PC-3 (cell line): Measurements from ENCODE around the gene TMEM119. TPM values are rescaled to one million over a fixed set of nuclear protein-coding genes. Genes with fewer than 3 reads are reported as not detected.

Experiments
- ATAC-seq: fragments of 200-7000 bp; cut with Tn5 transposase; 2 replicates; pipeline ENCODE4 v1.9.1; 2020; ENCODE audit warnings: mild to moderate bottlenecking, moderate library complexity
- BruUV-seq: library from RNA; stranded (reverse); fragments of 400-500 nt; replicated peaks from 2 replicates; lab custom pipeline; 2021; lab: Mats Ljungman, UMichigan
- CTCF ChIA-PET: fragments of 300-600 bp; sonication (Branson Sonifier 250); formaldehyde crosslinking; loops from one replicate; lab custom pipeline; 2022; ENCODE audit warnings: antibody characterized with exemption; lab: Charles Lee
- POLR2A ChIA-PET: fragments of 300-600 bp; sonication (Branson Sonifier 250); formaldehyde crosslinking; loops from one replicate; lab custom pipeline; 2022; ENCODE audit warnings: antibody characterized with exemption; ENCODE audit not compliant: unreplicated experiment; lab: Charles Lee
- DNase-seq: peaks from one replicate; pipeline ENCODE4 v3.0.0-alpha.2; 2015
- H2AFZ ChIP-seq: fragments of 300-600 bp; sonication (generic); 2 replicates; pipeline ENCODE4 v1.6.0; 2016; ENCODE audit warnings: antibody characterized with exemption, low read length
- H3F3A ChIP-seq: fragments of 300-600 bp; sonication (generic); one replicate; pipeline ENCODE4 v1.6.0; 2017; ENCODE audit warnings: antibody characterized with exemption, low read length, control low read depth, mild to moderate bottlenecking; ENCODE audit not compliant: unreplicated experiment
- H3K27ac ChIP-seq: fragments of 300-600 bp; sonication (generic); 2 replicates; pipeline ENCODE4 v1.5.1; 2016; ENCODE audit warnings: mild to moderate bottlenecking, low read length
- H3K27me3 ChIP-seq: fragments of 300-600 bp; sonication (generic); 2 replicates; pipeline ENCODE4 v1.6.1; 2016; ENCODE audit warnings: low read length, mixed read lengths
- H3K36me3 ChIP-seq: fragments of 300-600 bp; sonication (generic); 2 replicates; pipeline ENCODE4 v1.6.1; 2016; ENCODE audit warnings: low read depth, mixed run types, low read length, mixed read lengths
- H3K4me1 ChIP-seq: fragments of 300-600 bp; sonication (generic); 2 replicates; pipeline ENCODE4 v1.5.1; 2016; ENCODE audit warnings: low read length; ENCODE audit not compliant: insufficient read depth
- H3K4me2 ChIP-seq: fragments of 300-600 bp; sonication (generic); 2 replicates; pipeline ENCODE4 v1.6.0; 2016; ENCODE audit warnings: low read length
- H3K4me3 ChIP-seq: fragments of 300-600 bp; sonication (generic); 2 replicates; pipeline ENCODE4 v1.5.1; 2016; ENCODE audit warnings: mild to moderate bottlenecking, low read length, mixed read lengths
- H3K79me2 ChIP-seq: fragments of 300-600 bp; sonication (generic); 2 replicates; pipeline ENCODE4 v1.6.1; 2017; ENCODE audit warnings: low read length, mixed read lengths
- H3K9ac ChIP-seq: fragments of 300-600 bp; sonication (generic); 2 replicates; pipeline ENCODE4 v1.6.0; 2016; ENCODE audit warnings: mild to moderate bottlenecking, low read length
- H3K9me2 ChIP-seq: fragments of 300-600 bp; sonication (generic); replicated peaks from 2 replicates; pipeline ENCODE4 v1.6.1; 2016; ENCODE audit warnings: mixed run types, low read length, mixed read lengths
- H3K9me3 ChIP-seq: fragments of 300-600 bp; sonication (generic); 2 replicates; pipeline ENCODE4 v1.6.1; 2016; ENCODE audit warnings: low read length, mixed read lengths
- H4K20me1 ChIP-seq: fragments of 300-600 bp; sonication (generic); 2 replicates; pipeline ENCODE4 v1.6.1; 2016; ENCODE audit warnings: low read length, mixed read lengths
- EZH2 ChIP-seq: fragments of 300-600 bp; sonication (generic); IDR thresholded peaks from one replicate; pipeline ENCODE4 v1.6.1; 2017; ENCODE audit warnings: antibody characterized with exemption, mild to moderate bottlenecking, low read length; ENCODE audit not compliant: unreplicated experiment
- EZH2phosphoT487 ChIP-seq: fragments of 300-600 bp; sonication (generic); IDR thresholded peaks from 2 replicates; pipeline ENCODE4 v1.6.1; 2018; ENCODE audit warnings: mild to moderate bottlenecking, antibody characterized with exemption, low read length, borderline replicate concordance
- intact Hi-C: fragments of 100-400 bp; cut with micrococcal nuclease; formaldehyde crosslinking; loops from 2 replicates; pipeline ENCODE4 v1.9.0; 2023
- total RNA-seq: library from RNA; depleted of rRNA; stranded (reverse); fragments of >200 nt; gene quantifications from 2 replicates; pipeline ENCODE4 v1.2.3, GENCODE V29; 2014
- TF ChIP-seq, protein P1 (sequence below): fragments of 300-600 bp; sonication (generic); conservative IDR thresholded peaks from 2 replicates; pipeline ENCODE4 v1.5.1; 2017; ENCODE audit warnings: antibody characterized with exemption, low read depth, mild to moderate bottlenecking, low read length

Gene TMEM119
- total RNA-seq, 1 experiment from 2014 or later, result not detected

DNA sequence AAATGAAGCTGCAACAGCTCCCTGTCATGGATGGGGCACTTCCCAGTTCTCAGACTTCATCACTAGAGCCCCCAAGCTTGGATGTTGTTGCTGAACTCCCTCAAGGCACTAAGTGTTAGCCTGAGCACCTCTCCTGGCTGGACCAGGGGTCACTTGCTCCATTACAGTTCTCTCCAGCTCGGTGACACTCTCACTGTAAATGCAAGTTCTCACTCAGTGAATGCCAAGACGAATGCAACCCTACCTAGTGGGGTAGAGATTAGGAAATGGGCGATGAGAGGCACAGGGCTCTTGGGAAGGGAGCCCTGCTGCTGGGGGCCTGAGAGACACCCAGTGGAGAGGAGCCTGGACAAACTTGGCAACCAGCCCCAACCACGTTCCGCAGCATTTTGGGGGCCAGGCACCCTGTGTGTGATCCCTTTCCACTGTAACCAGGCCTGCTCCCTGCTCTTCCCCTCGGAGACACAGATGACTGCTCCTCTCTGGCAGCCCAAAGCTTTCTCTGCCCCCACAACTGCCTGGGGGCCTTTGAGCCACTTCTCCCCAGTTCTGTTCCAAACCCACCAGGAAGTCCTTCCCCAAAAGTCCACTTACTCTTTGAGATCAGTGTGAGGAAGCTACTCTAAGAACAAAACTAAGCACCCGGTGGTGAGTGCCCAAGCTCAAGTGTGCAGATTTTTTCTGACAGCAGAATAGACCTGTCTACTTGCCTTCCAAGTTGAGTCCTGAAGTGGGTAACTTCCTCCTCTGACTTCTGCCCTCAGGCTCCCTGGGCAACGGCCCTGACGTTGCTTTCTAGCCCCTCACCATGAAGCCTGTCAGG, 43.8 kb upstream of the TMEM119 start:
- intact Hi-C loops, result no loop called here
- Histone ChIP-seq H2AFZ (no peak overlapping the region), H3K4me3 (no peak overlapping the region), H3K27ac (no peak overlapping the region), H4K20me1 (no peaks in the 10 kb centered on the region), H3K9me2 (no peaks in the 10 kb centered on the region), H3K79me2 (no peaks in the 10 kb centered on the region), H3F3A (no peaks in the 10 kb centered on the region), H3K9ac (no peak overlapping the region), H3K9me3 (no peaks in the 10 kb centered on the region), H3K27me3 (no peaks in the 10 kb centered on the region), H3K36me3 (peaks cover 23% of the 10 kb centered on the region), H3K4me1 (peaks cover 18% of the 10 kb centered on the region), H3K4me2 (no peak overlapping the region)
- CTCF ChIA-PET, result no interaction called here
- no peak for DNase-seq
- no peak for ATAC-seq
- BruUV-seq, result no TSS peak
- POLR2A ChIA-PET, result no interaction called here
- TF ChIP-seq EZH2, result no peak

DNA sequence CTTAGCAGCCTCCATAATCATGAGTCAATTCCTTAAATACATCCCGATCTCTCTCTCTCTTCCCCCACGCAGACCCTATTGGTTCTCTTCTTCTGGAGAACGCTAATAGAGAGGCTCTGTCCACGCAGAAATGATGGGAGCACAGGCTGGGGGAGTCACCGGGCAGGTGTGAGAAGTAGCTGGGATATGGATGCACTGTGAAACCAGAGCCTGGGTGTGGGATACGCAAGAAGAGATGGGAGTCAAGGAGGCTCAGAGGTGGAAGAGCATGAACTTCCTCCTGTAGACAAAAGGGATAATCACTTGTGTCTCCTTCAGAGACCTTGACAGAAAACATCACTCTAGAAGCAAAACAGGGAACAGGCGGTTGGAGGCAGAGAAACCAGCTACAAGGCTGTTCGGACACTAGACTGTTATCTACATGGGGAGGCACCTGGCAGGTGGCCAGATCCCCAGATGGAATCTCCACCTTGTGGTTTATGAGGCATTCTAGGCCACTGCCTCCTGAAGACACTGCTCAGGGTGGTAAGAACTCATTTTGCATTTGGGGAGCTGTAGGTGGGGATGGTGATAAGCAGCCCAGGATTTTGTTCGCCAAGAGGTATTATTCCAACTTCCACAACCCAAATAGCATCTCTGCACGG, 43.0 kb upstream of the TMEM119 start:
- Histone ChIP-seq H3F3A (no peaks in the 10 kb centered on the region), H3K36me3 (peaks cover 16% of the 10 kb centered on the region), H3K4me1 (peaks cover 18% of the 10 kb centered on the region), H3K9me3 (no peaks in the 10 kb centered on the region), H3K79me2 (no peaks in the 10 kb centered on the region), H3K9ac (no peak overlapping the region), H3K4me2 (no peak overlapping the region), H3K27me3 (no peaks in the 10 kb centered on the region), H3K9me2 (no peaks in the 10 kb centered on the region), H4K20me1 (no peaks in the 10 kb centered on the region), H3K4me3 (no peak overlapping the region), H2AFZ (no peak overlapping the region), H3K27ac (no peak overlapping the region)
- intact Hi-C loops, result no loop called here
- peak; percentile 37 for DNase-seq
- no TSS peak for BruUV-seq
- no peak for ATAC-seq
- CTCF ChIA-PET, result interaction anchor here (0.6 kb wide), 1 partner anchor 23 kb away, joined by 6 read pairs; no protein-coding TSS in a partner anchor
- TF ChIP-seq, protein P1, sequence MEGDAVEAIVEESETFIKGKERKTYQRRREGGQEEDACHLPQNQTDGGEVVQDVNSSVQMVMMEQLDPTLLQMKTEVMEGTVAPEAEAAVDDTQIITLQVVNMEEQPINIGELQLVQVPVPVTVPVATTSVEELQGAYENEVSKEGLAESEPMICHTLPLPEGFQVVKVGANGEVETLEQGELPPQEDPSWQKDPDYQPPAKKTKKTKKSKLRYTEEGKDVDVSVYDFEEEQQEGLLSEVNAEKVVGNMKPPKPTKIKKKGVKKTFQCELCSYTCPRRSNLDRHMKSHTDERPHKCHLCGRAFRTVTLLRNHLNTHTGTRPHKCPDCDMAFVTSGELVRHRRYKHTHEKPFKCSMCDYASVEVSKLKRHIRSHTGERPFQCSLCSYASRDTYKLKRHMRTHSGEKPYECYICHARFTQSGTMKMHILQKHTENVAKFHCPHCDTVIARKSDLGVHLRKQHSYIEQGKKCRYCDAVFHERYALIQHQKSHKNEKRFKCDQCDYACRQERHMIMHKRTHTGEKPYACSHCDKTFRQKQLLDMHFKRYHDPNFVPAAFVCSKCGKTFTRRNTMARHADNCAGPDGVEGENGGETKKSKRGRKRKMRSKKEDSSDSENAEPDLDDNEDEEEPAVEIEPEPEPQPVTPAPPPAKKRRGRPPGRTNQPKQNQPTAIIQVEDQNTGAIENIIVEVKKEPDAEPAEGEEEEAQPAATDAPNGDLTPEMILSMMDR, result no peak
- TF ChIP-seq EZH2 (no peak), EZH2phosphoT487 (no peak)
- POLR2A ChIA-PET, result interaction anchor here (0.6 kb wide), 1 partner anchor 50 kb away, joined by 3 read pairs; no protein-coding TSS in a partner anchor

DNA sequence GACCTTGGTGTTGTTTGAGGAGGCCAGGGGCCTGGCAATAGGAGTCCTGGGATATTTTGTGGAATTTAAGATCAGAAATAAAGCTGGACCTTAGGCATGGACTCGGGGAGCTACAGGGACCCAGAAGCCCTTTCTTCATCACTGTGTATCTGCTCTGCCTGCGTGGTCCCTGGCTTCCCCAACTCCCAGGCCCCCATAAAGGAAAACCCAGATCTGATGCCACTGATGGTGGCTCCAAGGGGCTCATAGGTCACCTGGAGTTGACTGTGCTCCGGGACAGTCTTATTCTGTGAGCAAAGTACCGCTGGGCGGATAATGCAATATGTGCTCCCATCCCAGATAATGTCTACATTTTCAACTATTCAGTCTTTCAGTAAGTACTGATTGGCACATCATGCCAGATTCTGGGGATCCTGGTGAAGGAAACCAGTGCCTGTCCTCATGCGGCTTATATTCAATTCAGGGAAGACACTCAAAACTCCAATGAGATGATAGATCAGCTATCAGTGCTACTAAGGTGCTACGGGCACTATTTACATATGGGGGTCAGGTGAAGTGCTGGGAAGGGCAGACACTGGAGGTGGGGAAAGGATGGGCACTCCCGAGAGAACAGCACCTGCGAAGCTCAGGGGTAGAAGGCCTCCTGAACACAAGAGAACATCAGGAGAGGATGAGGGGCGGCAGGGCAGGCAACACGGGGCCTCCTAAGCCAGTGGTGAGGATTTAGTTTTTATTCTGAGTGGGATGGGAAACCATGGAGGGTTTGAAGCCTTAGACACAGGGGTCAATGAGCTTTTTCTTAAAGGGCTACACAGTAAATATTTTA, 41.3 kb upstream of the TMEM119 start:
- intact Hi-C loops, result no loop called here
- ATAC-seq, result no peak
- ChIA-PET CTCF (no interaction called here), POLR2A (no interaction called here)
- no peaks in the 10 kb centered on the region for H4K20me1 ChIP-seq
- H3K36me3 ChIP-seq, result peaks cover under 1% of the 10 kb centered on the region; the same call in 1 of the 2 replicates
- H3K27ac ChIP-seq, result no peak overlapping the region
- TSS peak; percentile 3 for BruUV-seq
- H3K4me1 ChIP-seq, result peaks cover 7% of the 10 kb centered on the region
- no peak overlapping the region for H2AFZ ChIP-seq
- H3K9ac ChIP-seq, result no peak overlapping the region
- H3K27me3 ChIP-seq, result no peaks in the 10 kb centered on the region
- H3K4me3 ChIP-seq, result no peak overlapping the region
- TF ChIP-seq EZH2, result no peak
- no peak for TF ChIP-seq EZH2phosphoT487
- TF ChIP-seq, protein P1, result no peak
- H3K79me2 ChIP-seq, result no peaks in the 10 kb centered on the region
- H3F3A ChIP-seq, result no peaks in the 10 kb centered on the region
- no peaks in the 10 kb centered on the region for H3K9me3 ChIP-seq
- H3K9me2 ChIP-seq, result no peaks in the 10 kb centered on the region
- no peak for DNase-seq
- H3K4me2 ChIP-seq, result no peak overlapping the region
